GM12873 (cell line): Measurements from ENCODE around the gene ITPR1.

Experiments
- CTCF ChIP-seq: IDR thresholded peaks from 2 replicates; pipeline ENCODE4 v1.5.1; 2012; ENCODE audit warnings: low read depth, mild to moderate bottlenecking, moderate library complexity, low read length, control low read depth; ENCODE audit not compliant: insufficient read depth; ENCODE audit errors: missing control alignments

The ITPR1 gene

GRCh38 chr3:4552811-4553210 lies 59.7 kb downstream of the ITPR1 start:
- no peak for TF ChIP-seq CTCF

GRCh38 chr3:4561661-4562060 lies 68.5 kb downstream of the ITPR1 start:
- TF ChIP-seq CTCF, result no peak

DNA sequence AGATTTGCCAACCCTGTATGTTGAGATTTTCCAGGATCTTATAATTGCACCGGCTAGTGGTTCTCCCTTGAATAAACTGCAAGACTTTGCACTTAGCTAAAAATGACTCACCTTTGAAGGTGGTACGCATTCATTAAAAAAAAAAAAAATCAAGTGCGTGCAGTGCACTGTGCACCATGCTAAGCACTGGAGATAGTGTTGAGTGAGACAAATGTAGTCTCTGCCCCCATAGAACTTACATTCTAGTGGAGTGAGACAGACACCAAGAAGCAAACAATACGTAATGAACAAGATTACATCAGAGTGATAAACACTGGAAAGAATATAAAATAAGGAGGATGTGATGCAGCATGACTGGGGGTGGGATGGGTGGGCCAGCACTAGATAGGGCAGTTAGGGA lies 69.4 kb downstream of the ITPR1 start:
- TF ChIP-seq CTCF, result no peak

DNA sequence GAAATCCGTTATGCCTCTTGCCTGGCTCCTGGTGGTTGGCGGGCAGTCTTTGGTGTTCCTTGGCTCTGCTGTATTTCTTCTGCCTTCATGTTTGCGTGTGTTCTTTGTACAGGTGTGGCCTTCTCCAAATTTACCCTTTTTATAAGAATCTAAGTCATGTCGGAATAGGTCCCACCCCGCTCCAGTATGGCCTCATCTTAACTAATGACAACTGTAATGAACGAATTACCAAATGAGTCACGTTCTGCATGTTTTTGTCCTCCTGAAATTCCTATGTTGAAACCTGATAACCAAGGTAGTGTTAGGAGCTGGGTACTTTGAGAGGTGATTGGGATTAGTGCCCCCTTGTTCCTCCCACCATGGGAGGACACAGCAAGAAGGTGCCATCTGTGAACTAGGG lies 71.1 kb downstream of the ITPR1 start:
- no peak for TF ChIP-seq CTCF

- TF ChIP-seq CTCF, result no peak
These were observed 71.9 kb downstream of the ITPR1 start for GRCh38 chr3:4564928-4565586.

- no peak for TF ChIP-seq CTCF
These were observed 72.8 kb downstream of the ITPR1 start for GRCh38 chr3:4565809-4566501.

GRCh38 chr3:4568841-4569240 lies 75.7 kb downstream of the ITPR1 start:
- no peak for TF ChIP-seq CTCF
